MM.1S (cell line): ENCODE results near the gene ATP2B2.

Experiments used
- CTCF ChIP-seq: fragments of 300-600 bp; sonication (generic); IDR thresholded peaks from 2 replicates; pipeline ENCODE4 v1.5.1; 2016; ENCODE audit warnings: antibody characterized with exemption, low read length, mixed read lengths
- EZH2phosphoT487 ChIP-seq: fragments of 300-600 bp; sonication (generic); IDR thresholded peaks from 2 replicates; pipeline ENCODE4 v1.6.1; 2018; ENCODE audit warnings: antibody characterized with exemption, low read length

- TF ChIP-seq EZH2phosphoT487 (no peak), CTCF (no peak)
Measured at GRCh38 chr3:10360478-10360877, 144.9 kb downstream of the ATP2B2 start.
